MCF 10A (cell line): ENCODE results near the gene ARHGAP10. TPM values are rescaled to one million over a fixed set of nuclear protein-coding genes. Genes with fewer than 3 reads are reported as not detected.

Source experiments
- BruUV-seq: library from RNA; stranded (reverse); fragments of 400-500 nt; replicated peaks from 2 replicates; lab custom pipeline; 2021; lab: Mats Ljungman, UMichigan
- CTCF ChIA-PET: fragments of 300-600 bp; sonication (Branson Sonifier 250); formaldehyde crosslinking; extraction: SDS; loops from one replicate; lab custom pipeline; 2021; ENCODE audit warnings: antibody characterized with exemption, inconsistent platforms; lab: Yijun Ruan, JAX
- POLR2A ChIA-PET: fragments of 300-600, 350-650 bp; sonication (Branson Sonifier 250); formaldehyde crosslinking; extraction: SDS; loops from one replicate; lab custom pipeline; 2020; ENCODE audit warnings: antibody characterized with exemption, inconsistent platforms; lab: Yijun Ruan, JAX
- DNase-seq: peaks from one replicate; pipeline ENCODE4 v3.0.0-alpha.2; 2018; ENCODE audit not compliant: unreplicated experiment
- H3K27ac Mint-ChIP-seq: one replicate; pipeline ENCODE4 v1.8.0; 2022; ENCODE audit warnings: mild to moderate bottlenecking, low read depth, mixed read lengths; ENCODE audit not compliant: unreplicated experiment
- H3K27me3 Mint-ChIP-seq: one replicate; pipeline ENCODE4 v1.8.0; 2022; ENCODE audit warnings: mixed read lengths; ENCODE audit not compliant: insufficient read depth, unreplicated experiment
- H3K36me3 Mint-ChIP-seq: one replicate; pipeline ENCODE4 v1.8.0; 2022; ENCODE audit warnings: mild to moderate bottlenecking, moderate library complexity, mixed read lengths; ENCODE audit not compliant: insufficient read depth, unreplicated experiment
- H3K4me1 Mint-ChIP-seq: one replicate; pipeline ENCODE4 v1.8.0; 2022; ENCODE audit warnings: mixed read lengths; ENCODE audit not compliant: insufficient read depth, unreplicated experiment
- H3K4me3 Mint-ChIP-seq: one replicate; pipeline ENCODE4 v1.8.0; 2022; ENCODE audit warnings: mild to moderate bottlenecking, moderate library complexity, mixed read lengths; ENCODE audit not compliant: unreplicated experiment
- H3K9me3 Mint-ChIP-seq: one replicate; pipeline ENCODE4 v1.8.0; 2022; ENCODE audit warnings: mixed read lengths; ENCODE audit not compliant: unreplicated experiment
- CTCF ChIP-seq: fragments of 200-600 bp; IDR thresholded peaks from one replicate; pipeline ENCODE4 v1.8.0; 2022; ENCODE audit warnings: antibody characterized with exemption, mild to moderate bottlenecking; ENCODE audit not compliant: unreplicated experiment
- intact Hi-C: fragments of 100-400 bp; cut with micrococcal nuclease; formaldehyde crosslinking; loops from 2 replicates; pipeline ENCODE4 v1.14.1; 2022
- total RNA-seq: library from RNA; stranded (reverse); gene quantifications from 2 replicates; pipeline ENCODE4 v1.2.3, GENCODE V29; 2022

The ARHGAP10 gene
- total RNA-seq, 1 experiment from 2014 or later = 22.4 TPM

GRCh38 chr4:147847751-147848590 is 116.1 kb downstream of the ARHGAP10 start:
- no peak overlapping the region for H3K27ac Mint-ChIP-seq
- DNase-seq = no peak
- peaks cover 7% of the 10 kb centered on the region for H3K36me3 Mint-ChIP-seq
- intact Hi-C loops = no loop called here
- no peak for TF ChIP-seq CTCF
- no peaks in the 10 kb centered on the region for H3K9me3 Mint-ChIP-seq
- ChIA-PET POLR2A (interaction anchor here (0.6 to 1.6 kb wide), 3 partner anchors 10 to 116 kb away, joined by 3 to 6 read pairs (median 5); partner anchors contain the start of gene ARHGAP10), CTCF (interaction anchor here (0.6 to 12.2 kb wide), 4 partner anchors 11 to 239 kb away, joined by 3 to 126 read pairs (median 7); no protein-coding TSS in a partner anchor)
- BruUV-seq = no TSS peak
- no peak overlapping the region for H3K4me3 Mint-ChIP-seq
- no peaks in the 10 kb centered on the region for H3K27me3 Mint-ChIP-seq
- H3K4me1 Mint-ChIP-seq = no peaks in the 10 kb centered on the region

GRCh38 chr4:147848634-147849033 is 116.7 kb downstream of the ARHGAP10 start:
- H3K27ac Mint-ChIP-seq = no peak overlapping the region
- H3K27me3 Mint-ChIP-seq = no peaks in the 10 kb centered on the region
- ChIA-PET CTCF (interaction anchor here (0.7 to 12.2 kb wide), 4 partner anchors 11 to 239 kb away, joined by 3 to 126 read pairs (median 7); no protein-coding TSS in a partner anchor), POLR2A (interaction anchor here (1.6 kb wide), 2 partner anchors 10 to 117 kb away, joined by 3 to 6 read pairs; partner anchors contain the start of gene ARHGAP10)
- no TSS peak for BruUV-seq
- H3K4me3 Mint-ChIP-seq = no peak overlapping the region
- peaks cover 7% of the 10 kb centered on the region for H3K36me3 Mint-ChIP-seq
- H3K4me1 Mint-ChIP-seq = no peaks in the 10 kb centered on the region
- DNase-seq = no peak
- no peaks in the 10 kb centered on the region for H3K9me3 Mint-ChIP-seq
- intact Hi-C loops = no loop called here
- no peak for TF ChIP-seq CTCF

- BruUV-seq = no TSS peak
- no peaks in the 10 kb centered on the region for H3K9me3 Mint-ChIP-seq
- H3K4me1 Mint-ChIP-seq = peaks cover 6% of the 10 kb centered on the region
- no peak for DNase-seq
- no peak overlapping the region for H3K4me3 Mint-ChIP-seq
- intact Hi-C loops = no loop called here
- peaks cover 7% of the 10 kb centered on the region for H3K36me3 Mint-ChIP-seq
- ChIA-PET CTCF (interaction anchor here (0.6 to 12.2 kb wide), 3 partner anchors 15 to 143 kb away, joined by 4 to 126 read pairs (median 4); no protein-coding TSS in a partner anchor), POLR2A (interaction anchor here (1.7 kb wide), 1 partner anchor 14 kb away, joined by 3 read pairs; no protein-coding TSS in a partner anchor)
- H3K27me3 Mint-ChIP-seq = no peaks in the 10 kb centered on the region
- TF ChIP-seq CTCF = no peak
- H3K27ac Mint-ChIP-seq = no peak overlapping the region
These were observed 119.2 kb downstream of the ARHGAP10 start for GRCh38 chr4:147851135-147851534.

GRCh38 chr4:147853706-147854105 is 121.8 kb downstream of the ARHGAP10 start:
- Mint-ChIP-seq H3K36me3 (peaks cover 10% of the 10 kb centered on the region), H3K9me3 (no peaks in the 10 kb centered on the region), H3K4me3 (no peak overlapping the region), H3K4me1 (peaks cover 6% of the 10 kb centered on the region), H3K27me3 (no peaks in the 10 kb centered on the region), H3K27ac (no peak overlapping the region)
- intact Hi-C loops = no loop called here
- BruUV-seq = no TSS peak
- no peak for DNase-seq
- ChIA-PET POLR2A (interaction anchor here (0.6 kb wide), 1 partner anchor 62 kb away, joined by 3 read pairs; no protein-coding TSS in a partner anchor), CTCF (interaction anchor here (1.1 kb wide), 1 partner anchor 145 kb away, joined by 3 read pairs; no protein-coding TSS in a partner anchor)
- TF ChIP-seq CTCF = no peak
